Ectodermal cell (in vitro differentiated cells): ENCODE measurements around the gene PRPSAP2.

Experiments
- H3K27ac ChIP-seq: 2 replicates; pipeline ENCODE4 v1.7.0; 2013; ENCODE audit warnings: mild to moderate bottlenecking, low read depth, low read length; ENCODE audit not compliant: insufficient read depth, poor library complexity, severe bottlenecking
- H3K27me3 ChIP-seq: 2 replicates; pipeline ENCODE4 v1.7.0; 2013; ENCODE audit warnings: mild to moderate bottlenecking, low read length; ENCODE audit not compliant: insufficient read depth, control insufficient read depth, poor library complexity, severe bottlenecking
- H3K36me3 ChIP-seq: one replicate; pipeline ENCODE4 v1.7.0; 2013; ENCODE audit warnings: low read length; ENCODE audit not compliant: control insufficient read depth, insufficient read depth
- H3K4me1 ChIP-seq: one replicate; pipeline ENCODE4 v1.7.0; 2013; ENCODE audit warnings: low read length; ENCODE audit not compliant: control insufficient read depth, insufficient read depth
- H3K4me3 ChIP-seq: 2 replicates; pipeline ENCODE4 v1.7.0; 2013; ENCODE audit warnings: low read depth, low read length, control low read depth; ENCODE audit not compliant: insufficient read depth
- H3K9me3 ChIP-seq: 2 replicates; pipeline ENCODE4 v1.7.0; 2013; ENCODE audit warnings: mild to moderate bottlenecking, low read length, moderate library complexity; ENCODE audit not compliant: control insufficient read depth
- WGBS, 2 experiments: methylation state at CpG; one replicate each; pipeline ENCODE4 v1.1.7; 2013; ENCODE audit warnings: missing lambda C conversion rate in 2 of 2; 5-methylcytosine and 5-hydroxymethylcytosine counted together

PRPSAP2 gene

DNA sequence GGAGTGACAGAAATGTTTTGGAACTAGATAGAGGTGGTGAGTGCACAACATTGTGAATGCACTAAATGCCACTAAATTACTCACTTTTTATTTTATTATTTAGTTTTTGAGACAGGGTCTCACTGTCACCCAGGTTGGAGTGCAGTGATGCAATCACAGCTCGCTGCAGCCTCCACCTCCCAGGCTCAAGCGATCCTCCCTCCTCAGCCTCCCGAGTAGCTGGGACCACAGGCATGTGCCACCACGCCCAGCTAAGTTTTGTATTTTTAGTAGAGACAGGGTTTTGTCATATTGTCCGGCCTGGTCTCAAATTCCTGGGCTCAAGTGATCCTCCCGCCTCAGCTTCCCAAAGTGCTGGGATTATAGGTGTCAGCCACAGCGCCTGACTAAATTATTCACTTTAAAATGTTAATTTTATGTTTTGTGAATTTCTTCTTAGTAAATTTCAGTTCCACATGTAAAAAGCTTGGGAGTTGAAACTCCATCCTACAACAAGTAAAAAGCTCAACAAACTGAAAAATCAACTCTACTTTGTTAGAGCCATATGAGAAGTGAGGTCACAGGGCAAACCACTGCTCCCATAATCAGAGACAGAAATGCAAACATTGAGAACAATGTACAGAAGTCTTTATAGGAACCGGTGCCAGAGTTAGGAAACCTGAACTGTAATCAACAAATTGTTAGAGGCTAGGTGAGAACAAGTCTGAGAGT lies 80.2 kb downstream of the PRPSAP2 start:
- Histone ChIP-seq H3K36me3 (no peaks in the 10 kb centered on the region), H3K4me1 (no peaks in the 10 kb centered on the region), H3K27me3 (no peaks in the 10 kb centered on the region), H3K27ac (no peak overlapping the region), H3K4me3 (no peak overlapping the region), H3K9me3 (no peaks in the 10 kb centered on the region)
- WGBS, 2 experiments, result 88 to 90% methylated on average over 7 to 8 of the region's 8 CpGs

DNA sequence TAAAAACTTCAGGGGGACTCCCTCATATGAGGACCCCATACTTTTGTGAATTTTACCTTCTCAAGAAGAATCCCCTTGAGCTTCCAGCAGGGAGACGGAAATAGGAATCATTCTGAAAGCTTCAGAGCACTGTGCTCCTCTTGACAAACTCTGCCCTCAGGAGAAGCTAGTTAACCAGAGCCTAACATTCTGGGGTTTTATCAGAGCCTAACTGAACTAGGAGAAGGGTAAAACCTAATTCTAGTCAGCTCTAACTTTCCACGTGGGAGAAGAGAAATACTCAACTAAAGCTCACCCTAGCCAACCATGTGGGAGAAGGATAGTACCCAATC lies 80.7 kb downstream of the PRPSAP2 start:
- Histone ChIP-seq H3K27ac (no peak overlapping the region), H3K27me3 (no peaks in the 10 kb centered on the region)
- 80 to 88% methylated on average over 2 of the region's 2 CpGs for WGBS, 2 experiments

DNA sequence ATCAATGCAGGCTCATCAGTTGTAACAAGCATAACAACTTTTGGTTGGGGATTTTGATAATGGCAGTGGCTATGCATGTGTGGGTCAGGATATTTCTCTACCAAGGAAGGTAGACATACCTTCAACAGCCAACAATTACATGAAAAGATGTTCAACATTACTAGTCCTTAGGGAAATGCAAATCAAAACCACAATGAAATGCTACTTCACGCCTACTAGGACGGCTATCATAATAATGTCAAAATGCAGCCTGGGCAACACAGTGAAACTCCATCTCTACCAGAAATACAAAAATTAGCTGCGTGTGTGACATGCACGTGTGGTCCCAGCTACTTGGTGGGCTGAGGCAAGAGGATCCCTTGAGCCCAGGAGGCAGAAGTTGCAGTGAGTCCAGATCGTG lies 86.7 kb downstream of the PRPSAP2 start:
- WGBS, 2 experiments, result 88 to 92% methylated on average over 5 of the region's 5 CpGs
- Histone ChIP-seq H3K9me3 (no peaks in the 10 kb centered on the region), H3K4me1 (no peaks in the 10 kb centered on the region), H3K36me3 (no peaks in the 10 kb centered on the region), H3K27me3 (no peaks in the 10 kb centered on the region), H3K27ac (no peak overlapping the region), H3K4me3 (no peak overlapping the region)

More for the DNA sequence above, 80.7 kb downstream of the PRPSAP2 start:
- no peaks in the 10 kb centered on the region for H3K4me1 ChIP-seq
- H3K4me3 ChIP-seq, result no peak overlapping the region
- H3K36me3 ChIP-seq, result no peaks in the 10 kb centered on the region
- H3K9me3 ChIP-seq, result no peaks in the 10 kb centered on the region

DNA sequence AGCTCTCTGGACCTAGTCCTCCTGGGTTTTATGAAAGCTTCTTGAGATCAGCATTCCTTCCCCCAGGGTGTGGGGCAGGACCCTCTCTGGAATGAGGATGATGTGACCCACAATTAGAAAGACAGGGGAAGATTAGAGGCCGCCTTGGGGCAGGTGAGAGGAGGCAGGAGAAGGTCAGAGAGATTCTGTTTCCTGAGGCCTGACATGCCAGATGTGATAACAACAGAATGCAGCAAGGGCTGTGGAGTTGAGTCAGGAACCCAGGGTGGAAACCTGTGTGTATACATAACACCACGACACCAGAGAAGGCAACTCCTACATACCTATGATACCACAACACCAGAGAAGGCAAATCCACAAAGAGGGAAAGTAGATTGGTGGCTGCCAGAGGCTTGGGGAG lies 88.6 kb downstream of the PRPSAP2 start:
- Histone ChIP-seq H3K4me3 (no peak overlapping the region), H3K4me1 (no peaks in the 10 kb centered on the region), H3K36me3 (no peaks in the 10 kb centered on the region), H3K9me3 (no peaks in the 10 kb centered on the region), H3K27me3 (no peaks in the 10 kb centered on the region), H3K27ac (no peak overlapping the region)
- WGBS, 2 experiments, result 82 to 91% methylated on average over 1 of the region's 2 CpGs

DNA sequence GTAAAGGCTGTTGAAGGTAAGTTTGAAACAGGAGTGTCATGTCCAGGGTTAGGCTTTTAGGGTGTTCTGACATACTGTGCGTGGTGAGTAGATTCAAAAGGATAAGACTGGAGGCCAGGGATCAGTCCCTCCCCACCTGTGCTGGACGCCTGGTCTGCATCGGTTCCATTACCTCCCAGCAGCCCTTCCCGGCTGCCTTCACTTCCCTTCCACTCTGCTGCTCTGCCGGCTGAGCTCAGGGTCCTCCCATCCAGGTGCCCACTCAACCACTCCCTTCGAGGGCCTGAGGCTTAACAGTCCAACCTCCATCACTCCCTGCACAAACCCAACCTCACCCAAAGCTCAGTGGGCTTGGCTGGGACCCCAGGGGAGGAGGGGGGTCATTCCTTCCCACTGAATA lies 89.9 kb downstream of the PRPSAP2 start:
- Histone ChIP-seq H3K4me1 (no peaks in the 10 kb centered on the region), H3K27ac (no peak overlapping the region), H3K36me3 (no peaks in the 10 kb centered on the region), H3K27me3 (no peaks in the 10 kb centered on the region), H3K9me3 (no peaks in the 10 kb centered on the region), H3K4me3 (no peak overlapping the region)
- WGBS, 2 experiments, result 90 to 91% methylated on average over 6 of the region's 6 CpGs

DNA sequence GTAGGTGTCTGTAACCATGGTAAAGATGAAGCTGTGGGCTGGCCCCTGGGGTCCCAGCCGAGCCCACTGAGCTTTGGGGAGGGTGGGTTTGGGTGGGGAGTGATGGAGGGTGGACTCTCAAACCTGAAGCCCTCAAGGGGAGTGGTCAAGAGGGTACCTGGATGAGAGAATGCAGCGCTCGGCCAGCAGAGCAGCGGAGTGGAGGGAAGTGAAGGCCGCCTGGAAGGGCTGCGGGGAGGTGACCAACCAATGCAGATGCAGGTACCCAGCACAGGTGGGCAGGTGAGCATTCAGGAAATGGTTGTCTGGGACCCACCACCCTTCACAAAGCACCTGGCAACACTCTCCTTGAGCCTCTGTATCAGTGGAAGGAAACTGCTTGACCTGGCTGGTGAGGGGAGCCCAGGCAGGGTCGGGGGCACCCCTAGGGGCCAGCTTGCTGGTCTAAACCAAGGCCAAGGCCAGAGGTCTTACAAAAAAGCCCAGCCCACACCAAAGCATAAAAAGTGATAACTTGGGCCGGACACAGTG lies 90.6 kb downstream of the PRPSAP2 start:
- no peaks in the 10 kb centered on the region for H3K9me3 ChIP-seq
- H3K4me3 ChIP-seq, result no peak overlapping the region
- 92% methylated on average over 8 of the region's 8 CpGs for WGBS, 2 experiments
- no peaks in the 10 kb centered on the region for H3K4me1 ChIP-seq
- H3K36me3 ChIP-seq, result no peaks in the 10 kb centered on the region
- H3K27me3 ChIP-seq, result no peaks in the 10 kb centered on the region
- H3K27ac ChIP-seq, result no peak overlapping the region

DNA sequence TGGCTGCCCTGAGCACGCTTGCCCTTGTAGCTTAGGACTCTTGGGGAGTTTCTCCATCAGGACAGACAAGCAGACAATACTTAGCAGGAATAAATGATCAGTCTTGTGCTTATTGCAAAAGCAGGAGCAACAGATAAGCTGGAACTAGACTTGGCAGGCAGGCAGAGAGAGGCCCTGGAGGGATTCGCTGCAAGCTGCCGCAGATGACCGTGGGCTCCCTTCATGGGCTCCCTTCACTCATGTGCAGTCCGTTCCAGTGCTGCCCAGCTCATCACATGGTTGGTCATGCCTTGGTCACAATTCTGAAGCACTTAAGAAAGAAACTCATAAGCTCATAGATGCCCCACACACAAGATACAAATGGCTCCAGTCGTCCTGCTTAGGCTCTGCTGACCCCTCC lies 91.6 kb downstream of the PRPSAP2 start:
- no peaks in the 10 kb centered on the region for H3K4me1 ChIP-seq
- no peaks in the 10 kb centered on the region for H3K36me3 ChIP-seq
- H3K27me3 ChIP-seq, result no peaks in the 10 kb centered on the region
- WGBS, 2 experiments, result 91 to 94% methylated on average over 6 of the region's 6 CpGs
- no peaks in the 10 kb centered on the region for H3K9me3 ChIP-seq
- H3K4me3 ChIP-seq, result no peak overlapping the region
- H3K27ac ChIP-seq, result no peak overlapping the region

DNA sequence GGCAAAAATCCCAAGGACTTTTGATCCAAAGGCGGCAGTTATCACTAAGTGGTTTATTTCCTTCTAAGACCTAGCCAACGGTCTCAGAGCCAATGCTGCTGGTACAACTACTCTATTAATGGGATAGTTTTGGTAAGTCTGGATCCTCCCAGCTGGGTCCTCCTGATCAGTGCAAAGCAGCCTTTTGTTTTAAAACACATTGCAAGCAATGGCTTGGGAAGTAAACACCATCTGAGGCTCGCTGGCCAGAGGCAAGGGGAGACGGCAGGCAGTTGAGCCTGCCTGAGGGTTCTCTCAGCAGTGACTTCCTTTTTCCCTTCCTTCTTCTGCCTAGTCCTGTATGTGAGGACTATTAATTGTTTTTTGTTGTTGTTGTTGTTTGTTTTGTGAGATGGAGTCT lies 92.4 kb downstream of the PRPSAP2 start:
- no peaks in the 10 kb centered on the region for H3K9me3 ChIP-seq
- no peaks in the 10 kb centered on the region for H3K4me1 ChIP-seq
- no peak overlapping the region for H3K27ac ChIP-seq
- no peaks in the 10 kb centered on the region for H3K36me3 ChIP-seq
- H3K27me3 ChIP-seq, result no peaks in the 10 kb centered on the region
- no peak overlapping the region for H3K4me3 ChIP-seq
- WGBS, 2 experiments, result 83 to 84% methylated on average over 4 of the region's 4 CpGs

DNA sequence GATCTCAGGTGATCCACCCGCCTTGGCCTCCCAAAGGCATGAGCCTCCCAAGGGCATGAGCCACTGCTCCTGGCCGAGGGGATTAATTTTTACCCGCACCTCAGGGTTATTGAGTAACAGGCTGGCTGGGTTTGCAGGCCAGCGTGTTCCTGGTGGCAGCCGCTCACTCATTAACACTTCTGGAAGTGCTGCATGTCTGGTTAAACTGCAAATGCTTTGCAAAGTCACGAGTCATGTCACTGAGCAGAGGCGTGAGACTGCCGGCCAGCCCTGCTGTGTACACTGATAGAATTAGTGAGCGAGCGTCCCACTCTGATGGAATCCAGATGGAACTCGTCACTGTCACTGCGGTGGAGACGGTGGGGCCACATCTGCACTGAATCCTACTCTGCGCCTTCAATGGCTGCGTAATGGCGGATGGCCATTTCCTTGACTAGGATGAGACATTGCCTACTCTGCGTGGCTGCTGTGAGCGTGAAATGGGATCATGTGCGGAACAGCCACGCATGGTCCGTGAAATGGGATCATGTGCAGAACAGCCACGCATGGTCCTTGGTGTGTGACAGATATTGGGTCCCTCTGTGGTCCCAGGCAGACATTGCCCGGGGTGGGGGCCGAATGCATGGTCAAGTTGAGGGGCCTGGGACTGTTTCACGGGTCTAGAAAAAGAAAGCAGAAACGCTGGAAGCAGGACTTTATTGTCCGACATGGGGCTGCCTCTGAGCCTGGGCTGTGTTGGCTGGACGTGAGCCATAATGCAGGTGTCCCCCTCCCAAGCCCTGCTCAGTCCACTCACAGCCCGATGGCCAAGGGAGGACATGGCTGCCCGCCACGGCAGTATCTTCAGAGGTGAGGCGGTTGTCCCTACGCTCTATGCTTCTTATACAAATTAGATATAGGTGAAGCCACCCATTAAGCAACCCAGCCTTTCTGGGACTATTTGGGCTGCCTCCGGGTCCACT lies 93.3 kb downstream of the PRPSAP2 start:
- 92 to 93% methylated on average over 34 of the region's 34 CpGs for WGBS, 2 experiments
- H3K27ac ChIP-seq, result no peak overlapping the region

More for the DNA sequence above, 93.3 kb downstream of the PRPSAP2 start:
- H3K4me3 ChIP-seq, result no peak overlapping the region
- no peaks in the 10 kb centered on the region for H3K9me3 ChIP-seq
- H3K4me1 ChIP-seq, result no peaks in the 10 kb centered on the region
- no peaks in the 10 kb centered on the region for H3K36me3 ChIP-seq
- H3K27me3 ChIP-seq, result no peaks in the 10 kb centered on the region
